ENCODE results near the gene RPTOR.

Gene RPTOR

GRCh38 chr17:80682372-80682771 lies 137.7 kb downstream of the RPTOR start:
- peaks cover 10% of the 10 kb centered on the region; the same call in 1 of the 2 replicates for H3K36me3 ChIP-seq (ENCODE audit: insufficient read depth, low read length)
- no peak overlapping the region for H2AFZ ChIP-seq (ENCODE audit: low read length)
- no peaks in the 10 kb centered on the region for H3F3A ChIP-seq (ENCODE audit: insufficient read depth, low read length)
- H3K27ac ChIP-seq (ENCODE audit: low read depth, low read length, poor library complexity, severe bottlenecking), result no peak overlapping the region
- H3K9me2 ChIP-seq (ENCODE audit: low read depth, low read length), result no peaks in the 10 kb centered on the region
- H3K9ac ChIP-seq (ENCODE audit: low read length), result no peak overlapping the region
- H3K27me3 ChIP-seq (ENCODE audit: insufficient read depth, low read length), result no peaks in the 10 kb centered on the region
- H3K4me3 ChIP-seq (ENCODE audit: low read depth, low read length, poor library complexity, severe bottlenecking), result no peak overlapping the region
- H3K4me2 ChIP-seq (ENCODE audit: low read length), result no peak overlapping the region
- no peaks in the 10 kb centered on the region for H4K20me1 ChIP-seq (ENCODE audit: insufficient read depth, low read length)
- TF ChIP-seq EZH2 (IDR thresholded peaks at IDR 0.05; ENCODE audit: borderline replicate concordance, low read length) (no peak), CTCF (IDR thresholded peaks at IDR 0.05; ENCODE audit: low read length) (no peak)
- H3K79me2 ChIP-seq (ENCODE audit: insufficient read depth, low read length), result no peaks in the 10 kb centered on the region
- no peaks in the 10 kb centered on the region for H3K9me3 ChIP-seq (ENCODE audit: low read length)
- H3K4me1 ChIP-seq (ENCODE audit: insufficient read depth, low read length, severe bottlenecking), result peaks cover 20% of the 10 kb centered on the region

GRCh38 chr17:80683625-80684104 lies 139.0 kb downstream of the RPTOR start:
- Histone ChIP-seq H3K9me2 (ENCODE audit: low read depth, low read length) (no peaks in the 10 kb centered on the region), H4K20me1 (ENCODE audit: insufficient read depth, low read length) (no peaks in the 10 kb centered on the region), H3K4me1 (ENCODE audit: insufficient read depth, low read length, severe bottlenecking) (peaks cover 16% of the 10 kb centered on the region), H3K36me3 (ENCODE audit: insufficient read depth, low read length) (peaks cover 10% of the 10 kb centered on the region; the same call in 1 of the 2 replicates), H3K9ac (ENCODE audit: low read length) (no peak overlapping the region), H3K79me2 (ENCODE audit: insufficient read depth, low read length) (no peaks in the 10 kb centered on the region), H3K4me3 (ENCODE audit: low read depth, low read length, poor library complexity, severe bottlenecking) (no peak overlapping the region), H3K27ac (ENCODE audit: low read depth, low read length, poor library complexity, severe bottlenecking) (no peak overlapping the region), H2AFZ (ENCODE audit: low read length) (no peak overlapping the region), H3F3A (ENCODE audit: insufficient read depth, low read length) (no peaks in the 10 kb centered on the region), H3K4me2 (ENCODE audit: low read length) (no peak overlapping the region), H3K9me3 (ENCODE audit: low read length) (no peaks in the 10 kb centered on the region), H3K27me3 (ENCODE audit: insufficient read depth, low read length) (no peaks in the 10 kb centered on the region)
- TF ChIP-seq EZH2 (IDR thresholded peaks at IDR 0.05; ENCODE audit: borderline replicate concordance, low read length) (no peak), CTCF (IDR thresholded peaks at IDR 0.05; ENCODE audit: low read length) (no peak)

- Histone ChIP-seq H3K27me3 (ENCODE audit: insufficient read depth, low read length) (no peaks in the 10 kb centered on the region), H3K79me2 (ENCODE audit: insufficient read depth, low read length) (no peaks in the 10 kb centered on the region), H3K4me2 (ENCODE audit: low read length) (no peak overlapping the region), H3K27ac (ENCODE audit: low read depth, low read length, poor library complexity, severe bottlenecking) (no peak overlapping the region), H3K36me3 (ENCODE audit: insufficient read depth, low read length) (peaks cover 10% of the 10 kb centered on the region; the same call in 1 of the 2 replicates), H3K4me1 (ENCODE audit: insufficient read depth, low read length, severe bottlenecking) (peaks cover 18% of the 10 kb centered on the region), H3K9me3 (ENCODE audit: low read length) (no peaks in the 10 kb centered on the region), H3K4me3 (ENCODE audit: low read depth, low read length, poor library complexity, severe bottlenecking) (no peak overlapping the region), H2AFZ (ENCODE audit: low read length) (no peak overlapping the region), H3K9ac (ENCODE audit: low read length) (no peak overlapping the region), H4K20me1 (ENCODE audit: insufficient read depth, low read length) (no peaks in the 10 kb centered on the region), H3F3A (ENCODE audit: insufficient read depth, low read length) (no peaks in the 10 kb centered on the region), H3K9me2 (ENCODE audit: low read depth, low read length) (no peaks in the 10 kb centered on the region)
- TF ChIP-seq CTCF (IDR thresholded peaks at IDR 0.05; ENCODE audit: low read length) (no peak), EZH2 (IDR thresholded peaks at IDR 0.05; ENCODE audit: borderline replicate concordance, low read length) (no peak)
These were observed 143.2 kb downstream of the RPTOR start for GRCh38 chr17:80687839-80688238.

Measured in OCI-LY1 (cell line).